SK-N-SH treated with all-trans-retinoic acid at 6 μM for 48 hours (cell line): ENCODE measurements around the gene EXOC3.

ENCODE experiments used
- ATAC-seq: fragments of 200-7000 bp; cut with Tn5 transposase; 3 replicates; pipeline ENCODE4 v1.9.1; 2020; ENCODE audit warnings: mild to moderate bottlenecking, moderate library complexity
- ARNTL ChIP-seq: fragments of 450-650 bp; formaldehyde crosslinking; IDR thresholded peaks from 2 replicates; pipeline ENCODE4 v1.5.0; 2020; ENCODE audit warnings: low read depth, mild to moderate bottlenecking, moderate library complexity, borderline replicate concordance
- BACH2 ChIP-seq: fragments of 250-450 bp; sonication (Bioruptor Pico); IDR thresholded peaks from 2 replicates; pipeline ENCODE4 v1.9.0; 2021; ENCODE audit warnings: mild to moderate bottlenecking, borderline replicate concordance
- CREB5 ChIP-seq: fragments of 250-450 bp; sonication (Bioruptor Pico); IDR thresholded peaks from 2 replicates; pipeline ENCODE4 v1.5.1; 2020; ENCODE audit warnings: low read depth, mild to moderate bottlenecking, moderate library complexity
- ESRRG ChIP-seq: fragments of 250-450 bp; sonication (Bioruptor Pico); IDR thresholded peaks from 2 replicates; pipeline ENCODE4 v1.6.1; 2021; ENCODE audit warnings: mild to moderate bottlenecking
- GLIS3 ChIP-seq: fragments of 250-450 bp; sonication (Bioruptor Pico); IDR thresholded peaks from 2 replicates; pipeline ENCODE4 v1.5.0; 2020; ENCODE audit warnings: mild to moderate bottlenecking, moderate library complexity
- ISL1 ChIP-seq: fragments of 250-450 bp; sonication (Bioruptor Pico); IDR thresholded peaks from 2 replicates; pipeline ENCODE4 v2.1.2; 2022; ENCODE audit warnings: mild to moderate bottlenecking, moderate library complexity
- OSR1 ChIP-seq: fragments of 250-450 bp; sonication (Bioruptor Pico); IDR thresholded peaks from 2 replicates; pipeline ENCODE4 v1.8.0; 2022; ENCODE audit warnings: moderate library complexity, mild to moderate bottlenecking, inconsistent platforms
- RARB ChIP-seq: fragments of 250-450 bp; sonication (Bioruptor Pico); IDR thresholded peaks from 2 replicates; pipeline ENCODE4 v1.8.0; 2021; ENCODE audit warnings: mild to moderate bottlenecking, moderate library complexity
- TCF4 ChIP-seq: fragments of 250-450 bp; sonication (Bioruptor Pico); IDR thresholded peaks from 2 replicates; pipeline ENCODE4 v1.8.0; 2021; ENCODE audit warnings: mild to moderate bottlenecking, moderate library complexity, borderline replicate concordance
- TOX ChIP-seq: fragments of 250-450 bp; sonication (Bioruptor Pico); IDR thresholded peaks from 2 replicates; pipeline ENCODE4 v1.8.0; 2021; ENCODE audit warnings: mild to moderate bottlenecking, moderate library complexity, borderline replicate concordance
- ZFP3 ChIP-seq: fragments of 250-450 bp; sonication (Bioruptor Pico); IDR thresholded peaks from 2 replicates; pipeline ENCODE4 v1.5.0; 2020; ENCODE audit warnings: mild to moderate bottlenecking, moderate library complexity
- ZNF8 ChIP-seq: fragments of 450-650 bp; formaldehyde crosslinking; IDR thresholded peaks from 2 replicates; pipeline ENCODE4 v1.5.0; 2020; ENCODE audit warnings: mild to moderate bottlenecking, moderate library complexity
- TF ChIP-seq, protein P1 (sequence below): fragments of 250-450 bp; sonication (Bioruptor Pico); IDR thresholded peaks from 2 replicates; pipeline ENCODE4 v1.5.0; 2020; ENCODE audit warnings: mild to moderate bottlenecking, moderate library complexity
- TF ChIP-seq, protein P2 (sequence below): fragments of 250-450 bp; sonication (Bioruptor Pico); IDR thresholded peaks from 2 replicates; pipeline ENCODE4 v1.8.0; 2020; ENCODE audit warnings: mild to moderate bottlenecking, moderate library complexity, borderline replicate concordance

EXOC3 gene

GRCh38 chr5:426392-426976 lies 16.5 kb upstream of the EXOC3 start:
- TF ChIP-seq ZFP3 (no peak), ARNTL (no peak), TCF4 (CRISPR knock-in tag) (no peak), GLIS3 (CRISPR knock-in tag) (no peak), ZNF8 (CRISPR knock-in tag) (no peak), ESRRG (CRISPR knock-in tag) (no peak), CREB5 (CRISPR knock-in tag) (no peak), OSR1 (CRISPR knock-in tag) (no peak), TOX (CRISPR knock-in tag) (no peak), ISL1 (CRISPR knock-in tag) (no peak)
- TF ChIP-seq, protein P1, sequence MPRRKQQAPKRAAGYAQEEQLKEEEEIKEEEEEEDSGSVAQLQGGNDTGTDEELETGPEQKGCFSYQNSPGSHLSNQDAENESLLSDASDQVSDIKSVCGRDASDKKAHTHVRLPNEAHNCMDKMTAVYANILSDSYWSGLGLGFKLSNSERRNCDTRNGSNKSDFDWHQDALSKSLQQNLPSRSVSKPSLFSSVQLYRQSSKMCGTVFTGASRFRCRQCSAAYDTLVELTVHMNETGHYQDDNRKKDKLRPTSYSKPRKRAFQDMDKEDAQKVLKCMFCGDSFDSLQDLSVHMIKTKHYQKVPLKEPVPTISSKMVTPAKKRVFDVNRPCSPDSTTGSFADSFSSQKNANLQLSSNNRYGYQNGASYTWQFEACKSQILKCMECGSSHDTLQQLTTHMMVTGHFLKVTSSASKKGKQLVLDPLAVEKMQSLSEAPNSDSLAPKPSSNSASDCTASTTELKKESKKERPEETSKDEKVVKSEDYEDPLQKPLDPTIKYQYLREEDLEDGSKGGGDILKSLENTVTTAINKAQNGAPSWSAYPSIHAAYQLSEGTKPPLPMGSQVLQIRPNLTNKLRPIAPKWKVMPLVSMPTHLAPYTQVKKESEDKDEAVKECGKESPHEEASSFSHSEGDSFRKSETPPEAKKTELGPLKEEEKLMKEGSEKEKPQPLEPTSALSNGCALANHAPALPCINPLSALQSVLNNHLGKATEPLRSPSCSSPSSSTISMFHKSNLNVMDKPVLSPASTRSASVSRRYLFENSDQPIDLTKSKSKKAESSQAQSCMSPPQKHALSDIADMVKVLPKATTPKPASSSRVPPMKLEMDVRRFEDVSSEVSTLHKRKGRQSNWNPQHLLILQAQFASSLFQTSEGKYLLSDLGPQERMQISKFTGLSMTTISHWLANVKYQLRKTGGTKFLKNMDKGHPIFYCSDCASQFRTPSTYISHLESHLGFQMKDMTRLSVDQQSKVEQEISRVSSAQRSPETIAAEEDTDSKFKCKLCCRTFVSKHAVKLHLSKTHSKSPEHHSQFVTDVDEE (CRISPR knock-in tag): no peak
- ATAC-seq: no peak

GRCh38 chr5:427415-428087 lies 15.4 kb upstream of the EXOC3 start:
- no peak for ATAC-seq
- TF ChIP-seq CREB5 (CRISPR knock-in tag): no peak

DNA sequence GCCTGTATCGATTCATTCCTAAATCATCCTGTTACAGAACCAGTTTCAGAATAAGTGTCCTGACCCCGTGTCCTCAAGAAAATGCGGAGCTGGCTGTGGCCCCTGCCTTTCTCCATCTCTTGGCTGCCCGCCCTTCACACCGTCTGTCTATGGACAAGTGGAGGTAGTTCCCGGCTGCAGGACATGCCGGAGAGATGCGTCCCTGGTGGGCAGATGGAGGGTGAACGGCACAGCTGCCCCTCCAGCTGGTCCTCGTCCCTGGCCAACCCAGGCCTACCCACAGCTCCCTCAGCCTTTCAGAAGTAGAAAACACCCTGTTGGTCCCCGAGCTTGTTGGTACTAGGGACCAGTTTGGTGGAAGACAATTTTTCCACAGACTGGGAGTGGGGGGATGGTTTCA lies 14.8 kb upstream of the EXOC3 start:
- ATAC-seq: no peak
- TF ChIP-seq ZNF8 (CRISPR knock-in tag) (no peak), ESRRG (CRISPR knock-in tag) (no peak), BACH2 (CRISPR knock-in tag) (no peak), TCF4 (CRISPR knock-in tag) (no peak), TOX (CRISPR knock-in tag) (no peak), OSR1 (CRISPR knock-in tag) (no peak)
- TF ChIP-seq, protein P2, sequence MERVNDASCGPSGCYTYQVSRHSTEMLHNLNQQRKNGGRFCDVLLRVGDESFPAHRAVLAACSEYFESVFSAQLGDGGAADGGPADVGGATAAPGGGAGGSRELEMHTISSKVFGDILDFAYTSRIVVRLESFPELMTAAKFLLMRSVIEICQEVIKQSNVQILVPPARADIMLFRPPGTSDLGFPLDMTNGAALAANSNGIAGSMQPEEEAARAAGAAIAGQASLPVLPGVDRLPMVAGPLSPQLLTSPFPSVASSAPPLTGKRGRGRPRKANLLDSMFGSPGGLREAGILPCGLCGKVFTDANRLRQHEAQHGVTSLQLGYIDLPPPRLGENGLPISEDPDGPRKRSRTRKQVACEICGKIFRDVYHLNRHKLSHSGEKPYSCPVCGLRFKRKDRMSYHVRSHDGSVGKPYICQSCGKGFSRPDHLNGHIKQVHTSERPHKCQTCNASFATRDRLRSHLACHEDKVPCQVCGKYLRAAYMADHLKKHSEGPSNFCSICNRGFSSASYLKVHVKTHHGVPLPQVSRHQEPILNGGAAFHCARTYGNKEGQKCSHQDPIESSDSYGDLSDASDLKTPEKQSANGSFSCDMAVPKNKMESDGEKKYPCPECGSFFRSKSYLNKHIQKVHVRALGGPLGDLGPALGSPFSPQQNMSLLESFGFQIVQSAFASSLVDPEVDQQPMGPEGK: no peak

DNA sequence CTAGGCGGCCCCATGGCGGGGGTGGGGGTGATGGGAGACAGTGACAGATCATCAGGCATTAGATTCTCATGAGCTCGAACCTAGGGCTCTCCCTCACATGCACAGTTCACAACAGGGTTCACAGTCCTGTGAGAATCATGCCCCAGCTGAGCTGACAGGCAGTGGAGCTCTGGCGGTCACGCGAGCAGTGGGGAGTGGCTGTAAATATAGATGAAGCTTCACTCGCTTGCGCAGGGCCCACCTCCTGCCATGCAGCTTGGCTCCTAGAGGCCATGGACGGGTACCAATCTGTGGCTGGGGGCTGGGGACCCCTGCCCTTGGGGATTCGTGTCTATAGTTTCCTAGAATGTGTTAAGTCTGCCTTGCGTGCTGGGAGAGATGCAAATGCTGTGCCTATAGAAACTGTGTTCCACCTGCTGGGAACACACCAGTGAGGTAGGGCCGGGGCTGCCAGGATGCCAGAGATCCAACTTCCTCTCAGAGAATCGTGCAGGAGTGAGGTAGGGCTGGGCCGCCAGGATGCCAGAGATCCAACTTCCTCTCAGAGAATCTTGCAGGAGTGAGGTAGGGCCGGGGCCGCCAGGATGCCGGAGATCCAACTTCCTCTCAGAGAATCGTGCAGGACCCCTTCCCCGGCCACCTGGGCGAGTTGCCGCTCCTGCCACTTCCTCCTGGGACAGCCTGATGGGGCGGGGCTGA lies 14.1 kb upstream of the EXOC3 start:
- TF ChIP-seq GLIS3 (CRISPR knock-in tag): no peak
- no peak for TF ChIP-seq ISL1 (CRISPR knock-in tag)
- no peak for TF ChIP-seq OSR1 (CRISPR knock-in tag)
- TF ChIP-seq ZNF8 (CRISPR knock-in tag): no peak
- TF ChIP-seq CREB5 (CRISPR knock-in tag): no peak
- no peak for TF ChIP-seq ZFP3
- TF ChIP-seq RARB: no peak
- ATAC-seq: no peak
